Activated T-cell treated with anti-CD3 and anti-CD28 coated beads, Interleukin-2, amount 50 U/mL, for 1 hour (primary cell): ENCODE results near the gene FGFBP3.

Source experiments
- DNase-seq: peaks from one replicate; pipeline ENCODE4 v3.0.0-alpha.2; 2020

Gene FGFBP3

GRCh38 chr10:91909117-91909677, at the start of gene FGFBP3:
TSS of gene FGFBP3 (minus strand) at chr10:91909486. CDS start at chr10:91908969, 517 bp downstream.
- no peak for DNase-seq

- DNase-seq: no peak
Measured at GRCh38 chr10:91957091-91957490, 47.8 kb upstream of the FGFBP3 start.

GRCh38 chr10:91955114-91955513, 45.8 kb upstream of the FGFBP3 start:
- DNase-seq: no peak

- no peak for DNase-seq
Measured at GRCh38 chr10:91953600-91954160, 44.4 kb upstream of the FGFBP3 start.

GRCh38 chr10:91944880-91945630, 35.8 kb upstream of the FGFBP3 start:
- no peak for DNase-seq

GRCh38 chr10:91941426-91941825, 32.1 kb upstream of the FGFBP3 start:
- no peak for DNase-seq

GRCh38 chr10:91939653-91940052, 30.4 kb upstream of the FGFBP3 start:
- no peak for DNase-seq

- no peak for DNase-seq
Measured at GRCh38 chr10:91935886-91936285, 26.6 kb upstream of the FGFBP3 start.

GRCh38 chr10:91932737-91933136, 23.5 kb upstream of the FGFBP3 start:
- DNase-seq: no peak

GRCh38 chr10:91931526-91932190, 22.4 kb upstream of the FGFBP3 start:
- no peak for DNase-seq

GRCh38 chr10:91930939-91931338, 21.7 kb upstream of the FGFBP3 start:
- no peak for DNase-seq

GRCh38 chr10:91925022-91925320, 15.7 kb upstream of the FGFBP3 start:
- DNase-seq: no peak

GRCh38 chr10:91924212-91925021, 15.1 kb upstream of the FGFBP3 start:
- no peak for DNase-seq

- DNase-seq: peak; percentile 91
Measured at GRCh38 chr10:91923371-91924211, 14.3 kb upstream of the FGFBP3 start, which contains the start of gene BTAF1. TSS of gene BTAF1 (plus strand) at chr10:91923770. CDS start at chr10:91924077, 307 bp downstream.

GRCh38 chr10:91919651-91920050, 10.4 kb upstream of the FGFBP3 start:
- no peak for DNase-seq

GRCh38 chr10:91910467-91910866, 1.2 kb upstream of the FGFBP3 start:
- no peak for DNase-seq

- DNase-seq: peak; percentile 79
Measured at GRCh38 chr10:91908337-91909116, 759 bp downstream of the FGFBP3 start.

- no peak for DNase-seq
Measured at GRCh38 chr10:91907914-91908336, 1.4 kb downstream of the FGFBP3 start.

GRCh38 chr10:91907033-91907594, 2.2 kb downstream of the FGFBP3 start:
- DNase-seq: no peak

GRCh38 chr10:91901784-91902677, 7.3 kb downstream of the FGFBP3 start:
- DNase-seq: no peak
